Gastroesophageal sphincter (tissue), 3 donors: ENCODE results near the gene OLIG1.

Experiments
- EP300 ChIP-seq: sonication (generic); formaldehyde crosslinking; IDR thresholded peaks from one replicate; pipeline ENCODE4 v1.6.1; 2017; ENCODE audit warnings: antibody characterized with exemption, mild to moderate bottlenecking
- POLR2A ChIP-seq, 2 donors: fragments of 450-650 bp; IDR thresholded peaks; one replicate each; pipeline ENCODE4 v1.6.1; 2017; ENCODE audit warnings: antibody characterized with exemption in 2 of 2, mild to moderate bottlenecking in 2 of 2, moderate library complexity in 1 of 2
- TF ChIP-seq, protein P1 (sequence below), 4 experiments: fragments of 200-600 bp in 2 of 4; fragments of 450-650 bp in 2 of 4; sonication (generic) in 1 of 4; IDR thresholded peaks; one replicate each; pipeline ENCODE4 v1.5.1; 2017 to 2019; ENCODE audit warnings: antibody characterized with exemption in 4 of 4, mild to moderate bottlenecking in 2 of 4, moderate library complexity in 2 of 4

DNA sequence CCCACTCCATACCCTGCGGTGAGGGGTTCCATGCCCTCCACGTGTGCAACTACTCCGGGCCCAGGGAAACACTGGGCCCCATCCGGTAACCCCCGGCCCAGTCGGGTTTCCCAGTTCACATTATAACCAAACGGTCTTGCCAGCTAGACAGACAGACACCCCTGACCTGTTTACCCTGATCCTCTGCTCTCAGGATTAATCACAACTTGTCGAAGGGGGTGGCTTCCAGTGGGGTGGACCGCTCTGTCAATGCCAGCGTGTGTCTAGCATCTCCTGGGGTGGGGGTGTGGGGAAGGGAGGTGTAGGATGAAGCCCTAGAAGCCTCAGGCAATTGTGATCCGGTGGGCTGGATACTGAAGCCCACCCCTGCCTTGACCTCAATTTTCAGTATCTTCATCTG lies 48.8 kb upstream of the OLIG1 start:
- TF ChIP-seq, protein P1, sequence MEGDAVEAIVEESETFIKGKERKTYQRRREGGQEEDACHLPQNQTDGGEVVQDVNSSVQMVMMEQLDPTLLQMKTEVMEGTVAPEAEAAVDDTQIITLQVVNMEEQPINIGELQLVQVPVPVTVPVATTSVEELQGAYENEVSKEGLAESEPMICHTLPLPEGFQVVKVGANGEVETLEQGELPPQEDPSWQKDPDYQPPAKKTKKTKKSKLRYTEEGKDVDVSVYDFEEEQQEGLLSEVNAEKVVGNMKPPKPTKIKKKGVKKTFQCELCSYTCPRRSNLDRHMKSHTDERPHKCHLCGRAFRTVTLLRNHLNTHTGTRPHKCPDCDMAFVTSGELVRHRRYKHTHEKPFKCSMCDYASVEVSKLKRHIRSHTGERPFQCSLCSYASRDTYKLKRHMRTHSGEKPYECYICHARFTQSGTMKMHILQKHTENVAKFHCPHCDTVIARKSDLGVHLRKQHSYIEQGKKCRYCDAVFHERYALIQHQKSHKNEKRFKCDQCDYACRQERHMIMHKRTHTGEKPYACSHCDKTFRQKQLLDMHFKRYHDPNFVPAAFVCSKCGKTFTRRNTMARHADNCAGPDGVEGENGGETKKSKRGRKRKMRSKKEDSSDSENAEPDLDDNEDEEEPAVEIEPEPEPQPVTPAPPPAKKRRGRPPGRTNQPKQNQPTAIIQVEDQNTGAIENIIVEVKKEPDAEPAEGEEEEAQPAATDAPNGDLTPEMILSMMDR (IDR thresholded peaks at IDR 0.05), result no peak
- TF ChIP-seq POLR2A (IDR thresholded peaks at IDR 0.05) (no peak), EP300 (no peak)
